HAP-1 (cell line): Measurements from ENCODE around the gene CDH22.

Experiments
- DNase-seq, 2 experiments: peaks; one replicate each; pipeline ENCODE4 v3.0.0-alpha.2; 2016 to 2020; ENCODE audit warnings: low spot score in 2 of 2
- H3K27me3 ChIP-seq: fragments of 250-450 bp; sonication (Bioruptor Pico); 2 replicates; pipeline ENCODE4 v1.5.1; 2020; ENCODE audit warnings: low read depth, mild to moderate bottlenecking, moderate library complexity
- H3K36me3 ChIP-seq: fragments of 250-450 bp; sonication (Bioruptor Pico); replicated peaks from 2 replicates; pipeline ENCODE4 v1.5.1; 2020; ENCODE audit warnings: mild to moderate bottlenecking
- H3K4me1 ChIP-seq: fragments of 250-450 bp; sonication (Bioruptor Pico); 2 replicates; pipeline ENCODE4 v1.5.1; 2020; ENCODE audit warnings: mild to moderate bottlenecking
- H3K4me3 ChIP-seq: fragments of 250-450 bp; sonication (Bioruptor Pico); 2 replicates; pipeline ENCODE4 v1.5.1; 2020; ENCODE audit warnings: mild to moderate bottlenecking, moderate library complexity
- H3K9me3 ChIP-seq: fragments of 250-450 bp; sonication (Bioruptor Pico); 2 replicates; pipeline ENCODE4 v1.5.1; 2020; ENCODE audit warnings: mild to moderate bottlenecking, moderate library complexity
- in situ Hi-C: fragments of 300-500 bp; cut with MboI; formaldehyde crosslinking; loops from 3 replicates; pipeline ENCODE4 v1.14.3; 2020; ENCODE audit warnings: low sequenced_read_pairs, inconsistent platforms, mixed read lengths

The CDH22 gene

DNA sequence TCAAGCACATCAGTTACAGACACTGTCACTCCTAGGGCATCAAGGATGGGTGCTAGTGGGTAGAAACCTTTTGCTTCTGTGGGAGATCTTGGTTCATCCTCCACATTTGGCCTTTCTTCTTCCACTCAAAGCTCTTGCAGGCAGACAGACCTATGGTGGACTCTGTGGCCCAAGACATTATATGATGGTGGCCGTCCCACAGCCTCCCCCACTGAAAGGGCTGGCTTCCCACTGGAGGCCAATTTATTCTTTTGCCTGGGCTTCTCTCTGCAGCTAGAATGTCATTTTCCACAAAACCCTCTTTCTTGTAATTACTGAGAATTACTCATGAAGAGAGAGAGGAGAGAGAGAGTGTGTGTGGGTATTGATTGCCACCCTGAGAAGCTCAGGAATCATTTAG, 146.4 kb downstream of the CDH22 start:
- H3K36me3 ChIP-seq: no peaks in the 10 kb centered on the region
- H3K27me3 ChIP-seq: peaks cover 12% of the 10 kb centered on the region; the same call in 1 of the 2 replicates
- in situ Hi-C loops: no loop called here
- H3K4me3 ChIP-seq: no peak overlapping the region
- no peak for DNase-seq
- no peaks in the 10 kb centered on the region for H3K9me3 ChIP-seq
- no peaks in the 10 kb centered on the region for H3K4me1 ChIP-seq

DNA sequence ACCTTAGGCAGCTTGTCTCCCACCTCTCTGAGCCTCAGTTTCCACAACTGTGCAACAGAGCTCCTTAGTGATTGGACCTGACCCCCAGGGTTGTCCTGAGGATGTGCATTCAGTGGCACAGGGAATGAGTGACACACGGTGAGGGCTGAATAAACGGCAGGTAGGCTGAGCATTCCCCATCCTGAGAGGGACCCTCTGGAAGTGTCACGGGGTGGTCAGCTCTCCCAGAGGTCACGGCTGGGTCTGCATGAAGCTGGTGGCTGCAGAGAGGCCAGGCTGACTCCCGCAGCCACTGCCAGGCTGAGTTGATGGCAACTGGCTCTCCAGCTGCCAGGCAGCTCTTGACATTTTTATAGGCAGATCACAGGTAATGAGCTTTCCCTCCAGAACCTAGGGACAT, 147.6 kb downstream of the CDH22 start:
- in situ Hi-C loops: no loop called here

DNA sequence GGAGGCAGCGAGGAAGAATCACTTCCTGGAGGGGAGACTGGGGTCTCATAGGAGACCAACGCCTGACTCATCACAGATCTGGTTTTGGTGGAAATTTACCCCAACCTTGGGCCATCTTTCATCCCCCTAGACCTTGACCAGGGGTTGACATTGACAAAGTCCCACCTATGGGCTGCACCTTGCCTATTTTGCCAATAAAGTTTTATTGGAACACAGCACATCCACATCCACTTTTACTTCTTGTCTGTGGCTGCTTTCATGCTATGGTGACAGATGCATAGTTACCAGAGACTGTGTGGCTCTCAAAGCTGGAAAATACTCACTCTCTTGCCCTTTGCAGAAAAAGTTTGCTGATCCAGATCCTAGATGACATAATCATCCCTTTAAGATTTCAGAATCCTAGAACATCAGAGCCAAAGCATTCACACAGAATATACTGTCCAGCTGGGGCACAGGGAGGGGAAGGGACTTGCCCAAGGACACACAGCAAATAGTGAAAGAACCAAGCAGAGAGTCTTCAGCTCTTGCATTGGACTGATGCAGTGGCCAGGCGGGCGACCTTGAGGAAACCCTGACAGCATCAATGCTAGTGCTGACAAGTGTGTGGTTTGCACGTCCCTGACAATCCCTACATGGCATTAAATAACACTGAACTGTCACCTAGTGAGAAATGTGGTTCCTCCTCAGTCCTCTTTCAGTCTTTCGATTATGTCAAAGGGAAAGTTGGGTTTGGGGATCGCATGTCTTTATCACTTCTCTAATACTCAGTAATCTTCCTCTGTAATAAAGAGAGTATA, 149.0 kb downstream of the CDH22 start:
- Histone ChIP-seq H3K4me1 (no peaks in the 10 kb centered on the region), H3K4me3 (no peak overlapping the region), H3K27me3 (peaks cover 11% of the 10 kb centered on the region; the same call in 1 of the 2 replicates), H3K36me3 (no peaks in the 10 kb centered on the region), H3K9me3 (no peaks in the 10 kb centered on the region)
- in situ Hi-C loops: no loop called here
- no peak for DNase-seq

More for the DNA sequence above, 147.6 kb downstream of the CDH22 start:
- H3K4me3 ChIP-seq: no peak overlapping the region
- H3K27me3 ChIP-seq: peaks cover 12% of the 10 kb centered on the region; the same call in 1 of the 2 replicates
- no peak for DNase-seq
- no peaks in the 10 kb centered on the region for H3K36me3 ChIP-seq
- no peaks in the 10 kb centered on the region for H3K4me1 ChIP-seq
- no peaks in the 10 kb centered on the region for H3K9me3 ChIP-seq

DNA sequence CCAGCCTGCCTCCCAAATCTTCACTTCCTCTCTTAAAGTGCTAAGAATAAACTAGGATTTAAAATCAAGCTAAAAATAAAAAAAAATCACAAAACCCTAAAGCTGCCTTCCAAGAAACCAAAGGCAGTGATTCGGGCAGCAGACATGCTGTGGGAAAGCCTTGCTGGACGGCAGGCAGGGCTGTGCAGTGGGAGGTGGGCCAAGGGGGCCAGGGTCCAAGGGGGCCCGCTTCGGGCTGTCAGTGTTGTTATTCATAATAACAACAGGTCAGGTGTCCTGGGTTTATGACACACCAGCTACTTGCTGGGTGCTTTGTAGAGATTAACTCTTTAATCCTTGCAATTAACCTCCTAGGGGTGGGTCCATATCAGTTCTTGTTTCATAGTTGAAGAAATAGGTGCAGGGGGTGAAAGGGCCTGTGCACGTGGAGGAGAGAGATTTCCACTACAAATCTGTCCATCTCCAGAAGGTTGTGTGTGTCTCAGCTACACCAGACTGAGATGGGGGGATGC, 149.8 kb downstream of the CDH22 start:
- no peaks in the 10 kb centered on the region for H3K9me3 ChIP-seq
- in situ Hi-C loops: no loop called here
- DNase-seq: no peak
- H3K36me3 ChIP-seq: no peaks in the 10 kb centered on the region
- no peak overlapping the region for H3K4me3 ChIP-seq
- H3K4me1 ChIP-seq: no peaks in the 10 kb centered on the region
- H3K27me3 ChIP-seq: peaks cover 8% of the 10 kb centered on the region; the same call in 1 of the 2 replicates

DNA sequence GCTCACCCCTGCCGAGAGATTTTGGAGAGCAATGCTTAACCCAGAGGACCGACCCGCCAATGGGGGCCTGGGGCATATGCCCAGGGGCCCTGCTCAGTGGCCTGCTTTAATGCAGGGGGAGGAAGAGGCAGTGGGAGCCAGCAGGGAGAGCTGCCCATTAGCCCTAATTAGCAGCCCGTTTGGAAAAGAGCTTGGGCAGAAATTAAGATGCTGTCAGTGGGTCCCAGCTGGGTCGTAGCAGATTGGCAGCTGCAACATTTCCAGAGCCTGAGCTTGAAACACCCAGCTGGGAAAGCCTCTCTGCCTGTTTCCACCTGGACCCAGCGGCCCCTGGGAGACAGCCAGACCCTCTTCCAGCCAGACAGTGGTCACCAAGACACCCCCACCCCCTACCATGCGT, 150.7 kb downstream of the CDH22 start:
- H3K9me3 ChIP-seq: no peaks in the 10 kb centered on the region
- H3K27me3 ChIP-seq: peaks cover 7% of the 10 kb centered on the region; the same call in 1 of the 2 replicates
- in situ Hi-C loops: no loop called here
- no peaks in the 10 kb centered on the region for H3K4me1 ChIP-seq
- no peak overlapping the region for H3K4me3 ChIP-seq
- no peak for DNase-seq
- H3K36me3 ChIP-seq: no peaks in the 10 kb centered on the region

DNA sequence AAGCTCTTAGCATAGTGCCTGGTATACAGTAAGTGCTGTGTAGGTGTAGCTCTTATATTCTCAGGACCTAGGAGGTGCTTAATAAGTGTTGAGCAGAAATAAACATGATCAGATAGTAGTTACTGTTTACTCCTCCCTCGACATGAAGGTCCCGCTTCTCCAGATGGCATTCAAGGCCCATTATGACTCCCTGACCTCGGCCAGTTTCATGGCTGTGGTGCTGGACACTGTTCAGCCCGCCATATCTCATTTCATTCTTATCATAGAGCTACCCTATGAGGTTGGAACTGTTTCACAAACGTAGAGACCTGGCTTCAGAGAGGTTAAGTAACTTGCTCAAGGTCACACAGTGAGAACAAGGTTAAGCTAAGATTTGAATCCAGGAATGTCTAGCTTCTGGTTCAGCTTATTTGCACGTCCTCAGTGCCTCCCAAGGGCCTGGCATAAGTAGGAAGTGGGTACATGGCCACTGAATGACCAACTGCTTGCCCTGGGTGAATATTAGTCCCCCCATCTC, 151.2 kb downstream of the CDH22 start:
- in situ Hi-C loops: no loop called here
- no peaks in the 10 kb centered on the region for H3K4me1 ChIP-seq
- H3K9me3 ChIP-seq: no peaks in the 10 kb centered on the region
- no peaks in the 10 kb centered on the region for H3K36me3 ChIP-seq
- peaks cover 7% of the 10 kb centered on the region; the same call in 1 of the 2 replicates for H3K27me3 ChIP-seq
- no peak overlapping the region for H3K4me3 ChIP-seq
- no peak for DNase-seq

DNA sequence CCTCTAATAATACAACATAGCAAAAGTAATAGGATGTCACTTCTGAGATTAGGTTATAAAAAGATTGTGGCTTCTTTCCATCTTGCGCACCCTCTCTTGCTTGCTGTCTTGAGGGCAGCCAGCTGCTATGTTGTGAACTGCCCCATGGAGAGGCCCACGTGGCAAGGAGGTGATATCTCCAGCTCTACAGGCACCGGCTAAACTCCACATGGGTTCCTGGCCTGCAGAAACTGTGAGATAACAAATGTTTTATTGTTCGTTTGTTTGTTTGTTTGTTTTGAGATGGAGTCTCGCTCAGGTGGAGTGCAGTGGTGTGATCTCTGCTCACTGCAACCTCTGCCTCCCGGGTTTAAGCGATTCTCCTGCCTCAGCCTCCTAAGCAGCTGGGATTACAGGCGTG, 152.2 kb downstream of the CDH22 start:
- Histone ChIP-seq H3K4me3 (no peak overlapping the region), H3K9me3 (no peaks in the 10 kb centered on the region), H3K27me3 (peaks cover 7% of the 10 kb centered on the region; the same call in 1 of the 2 replicates), H3K36me3 (no peaks in the 10 kb centered on the region), H3K4me1 (no peaks in the 10 kb centered on the region)
- no peak for DNase-seq
- in situ Hi-C loops: no loop called here

DNA sequence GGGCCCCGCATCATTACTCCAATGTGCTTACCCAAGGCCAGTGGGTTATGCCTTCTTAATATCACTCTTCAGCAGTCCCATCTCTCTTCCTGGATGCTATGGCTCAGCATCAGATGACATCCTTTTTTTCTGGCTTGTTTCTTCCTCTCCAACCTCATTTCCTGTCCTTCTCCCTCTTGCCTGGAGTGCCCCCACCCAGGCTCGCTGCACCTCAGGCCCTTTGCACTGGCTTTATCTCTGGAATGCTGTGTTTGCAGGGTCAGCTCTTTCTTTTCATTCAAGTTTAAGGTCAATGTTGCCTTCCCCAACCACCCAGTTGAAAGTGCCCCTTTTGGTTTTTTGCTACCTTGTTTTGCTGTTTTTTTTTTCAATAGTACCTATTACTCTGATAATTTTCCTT, 153.5 kb downstream of the CDH22 start:
- Histone ChIP-seq H3K4me3 (no peak overlapping the region), H3K4me1 (no peaks in the 10 kb centered on the region), H3K27me3 (peaks cover 7% of the 10 kb centered on the region; the same call in 1 of the 2 replicates), H3K9me3 (no peaks in the 10 kb centered on the region), H3K36me3 (no peaks in the 10 kb centered on the region)
- in situ Hi-C loops: no loop called here
- no peak for DNase-seq

DNA sequence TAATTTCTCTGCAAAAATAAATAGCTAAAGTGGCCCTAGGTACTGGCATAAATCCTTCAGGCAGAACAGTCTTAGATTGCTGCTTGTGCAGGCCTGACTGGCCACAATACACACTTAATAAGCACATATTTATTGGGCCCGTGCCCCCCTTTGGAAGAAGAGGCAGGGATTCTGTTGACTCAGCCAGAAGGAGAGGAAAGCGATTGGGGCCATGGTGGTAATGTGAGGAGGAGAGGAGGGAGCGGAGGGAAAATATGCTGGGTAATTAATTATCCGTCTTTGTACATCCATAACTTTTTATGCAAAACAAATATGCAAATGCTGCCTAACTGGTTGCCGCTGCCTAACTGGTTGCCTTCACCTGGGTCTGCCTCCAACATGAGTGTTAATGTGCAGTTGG, 154.0 kb downstream of the CDH22 start:
- Histone ChIP-seq H3K4me1 (no peaks in the 10 kb centered on the region), H3K36me3 (no peaks in the 10 kb centered on the region), H3K9me3 (no peaks in the 10 kb centered on the region), H3K4me3 (no peak overlapping the region), H3K27me3 (peaks cover 4% of the 10 kb centered on the region; the same call in 1 of the 2 replicates)
- in situ Hi-C loops: no loop called here
- DNase-seq: no peak

DNA sequence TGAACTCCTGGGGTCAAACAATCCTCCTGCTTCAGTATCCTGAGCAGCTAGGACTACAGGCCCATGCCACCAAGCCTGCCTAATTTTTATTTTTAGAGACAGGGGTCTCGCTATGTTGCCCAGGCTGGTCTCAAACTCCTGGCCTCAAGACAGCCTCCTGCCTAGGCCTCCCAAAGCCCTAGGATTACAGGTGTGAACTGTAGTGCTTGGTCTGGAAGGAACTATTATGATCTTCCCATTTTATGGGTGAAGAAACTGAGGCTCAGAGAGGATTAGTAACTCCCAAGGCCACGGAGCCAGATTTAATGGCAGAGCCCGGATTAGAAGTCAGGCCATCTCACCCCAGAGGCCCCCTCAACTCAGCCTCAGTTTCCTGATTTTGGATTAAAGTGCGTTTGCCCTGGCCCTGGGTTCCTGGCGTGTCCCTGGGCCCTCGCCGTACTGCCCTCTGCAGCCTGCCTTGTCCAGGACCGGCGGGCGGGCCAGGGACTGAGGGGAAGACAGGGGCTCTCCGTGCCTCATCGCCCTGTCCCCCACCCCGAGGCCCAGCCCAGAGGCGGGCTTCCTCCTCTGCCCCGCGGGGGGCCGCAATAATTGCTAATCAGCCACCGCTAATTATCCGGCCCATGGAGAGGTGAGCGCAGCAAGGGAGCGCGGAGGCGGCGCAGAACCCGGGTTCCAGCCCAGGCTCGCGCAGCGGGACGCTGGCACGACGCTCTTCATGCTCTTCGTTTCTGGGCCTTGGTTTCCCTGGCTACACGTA, 155.3 kb downstream of the CDH22 start:
- no peaks in the 10 kb centered on the region for H3K36me3 ChIP-seq
- no peaks in the 10 kb centered on the region for H3K27me3 ChIP-seq
- H3K9me3 ChIP-seq: no peaks in the 10 kb centered on the region
- no peak overlapping the region for H3K4me3 ChIP-seq
- H3K4me1 ChIP-seq: no peaks in the 10 kb centered on the region
- in situ Hi-C loops: no loop called here
- DNase-seq: no peak

DNA sequence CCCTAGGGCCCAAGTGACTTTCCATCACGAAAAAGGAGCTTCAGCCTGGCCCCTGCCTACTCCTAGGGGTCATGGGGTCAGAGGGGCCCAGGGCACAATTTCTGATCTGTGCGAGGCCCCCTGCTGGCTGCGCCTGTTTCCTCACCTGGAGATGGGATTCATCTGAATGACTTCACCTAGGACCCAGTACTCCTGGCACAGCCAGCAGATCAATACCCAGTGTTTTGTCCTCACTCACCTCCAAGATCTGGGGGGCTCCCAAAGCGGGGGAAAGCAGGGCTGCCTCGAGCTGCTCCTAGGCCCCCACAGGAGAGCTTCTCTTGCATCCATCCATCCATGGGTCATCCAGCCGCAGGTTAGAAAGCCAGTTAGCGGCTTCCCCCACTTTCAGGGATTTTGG, 156.4 kb downstream of the CDH22 start:
- Histone ChIP-seq H3K9me3 (no peaks in the 10 kb centered on the region), H3K27me3 (no peaks in the 10 kb centered on the region), H3K4me3 (no peak overlapping the region), H3K4me1 (no peaks in the 10 kb centered on the region), H3K36me3 (no peaks in the 10 kb centered on the region)
- in situ Hi-C loops: no loop called here
- peak in 1 of 2 experiments; percentile 56 for DNase-seq

DNA sequence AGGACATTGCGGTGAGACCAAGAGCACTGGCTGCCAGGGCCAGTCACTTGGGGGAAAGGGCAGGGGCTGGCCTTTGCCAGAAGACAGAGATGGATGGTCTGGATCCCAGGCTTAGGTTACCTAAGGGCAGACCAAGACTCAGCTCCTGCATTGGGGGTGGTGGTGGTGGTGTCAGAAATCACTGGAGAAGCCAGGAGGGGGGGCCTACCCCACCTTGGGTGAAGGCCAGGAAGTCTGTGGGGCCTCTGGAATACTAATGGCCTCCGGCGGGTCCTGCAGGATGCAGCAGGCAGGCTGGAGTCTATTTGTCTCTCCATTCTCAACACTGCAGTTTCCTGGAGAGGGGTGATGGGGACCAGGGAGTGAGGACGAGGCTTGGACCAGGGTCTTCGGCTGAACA, 157.4 kb downstream of the CDH22 start:
- Histone ChIP-seq H3K9me3 (no peaks in the 10 kb centered on the region), H3K4me1 (no peaks in the 10 kb centered on the region), H3K4me3 (no peak overlapping the region), H3K36me3 (no peaks in the 10 kb centered on the region), H3K27me3 (no peaks in the 10 kb centered on the region; the same call in 1 of the 2 replicates)
- DNase-seq: no peak
- in situ Hi-C loops: no loop called here

DNA sequence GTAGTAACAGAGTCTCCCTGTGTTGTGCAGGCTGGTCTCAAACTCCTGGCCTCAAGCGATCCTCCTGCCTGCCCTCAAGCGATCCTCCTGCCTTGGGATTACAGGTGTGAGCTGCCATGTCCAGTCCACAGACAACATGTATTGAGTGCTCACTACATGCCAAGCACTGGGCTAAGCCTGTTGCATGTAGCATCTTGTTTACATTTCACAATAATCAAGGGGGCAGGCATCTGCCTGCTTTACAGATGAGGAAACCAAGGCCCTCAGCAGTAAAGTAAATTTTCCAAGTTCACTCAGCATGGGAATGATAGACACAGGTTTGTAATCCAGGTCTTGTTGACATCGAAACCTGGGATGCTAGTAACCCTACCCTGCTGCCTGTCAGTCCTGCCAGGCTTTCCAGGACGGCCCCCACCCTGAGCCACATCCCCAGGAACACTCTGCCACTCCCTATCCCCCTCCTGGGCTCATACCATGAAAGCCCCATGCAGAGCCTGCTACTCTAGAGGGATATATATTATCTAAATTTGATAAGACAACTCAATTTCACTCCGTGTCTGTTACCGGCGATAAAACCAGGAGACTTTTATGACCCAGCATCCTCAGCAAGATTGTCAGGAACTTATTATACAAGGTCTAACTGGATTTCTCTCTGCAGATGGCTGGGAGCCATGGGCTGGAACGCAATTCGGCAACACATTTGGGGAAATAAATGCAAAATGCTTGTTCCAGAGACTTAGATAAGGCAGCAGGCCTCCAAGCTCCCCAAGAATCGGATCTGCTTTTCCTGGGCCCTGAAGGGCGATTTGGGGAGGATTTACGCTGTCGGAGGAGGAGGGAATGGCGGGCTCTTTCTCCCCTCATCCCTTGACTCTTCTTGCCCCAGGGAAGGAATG, 159.7 kb downstream of the CDH22 start:
- H3K27me3 ChIP-seq: peaks cover 10% of the 10 kb centered on the region; the same call in 1 of the 2 replicates
- in situ Hi-C loops: loop anchor here (25.0 kb wide), 1 partner anchor 189 kb away; no protein-coding TSS in a partner anchor

More for the DNA sequence above, 159.7 kb downstream of the CDH22 start:
- no peak overlapping the region for H3K4me3 ChIP-seq
- H3K36me3 ChIP-seq: no peaks in the 10 kb centered on the region
- no peak for DNase-seq
- H3K4me1 ChIP-seq: no peaks in the 10 kb centered on the region
- no peaks in the 10 kb centered on the region for H3K9me3 ChIP-seq
